Effector CD8-positive, alpha-beta T cell (primary cell): ENCODE results near the gene PGLYRP3.
A peak's percentile ranks its signal among the peaks of the same experiment; 100 is the strongest.

Experiments used
- DNase-seq: peaks from one replicate; lab custom pipeline; 2025; lab: John Stamatoyannopoulos, UW
- total RNA-seq, 4 experiments: gene quantifications; one replicate each; lab custom pipeline; 2026; lab: John Stamatoyannopoulos, UW

Gene PGLYRP3
- total RNA-seq = 0 to 0.09 (median 0) reads per million in 4 experiments

DNA sequence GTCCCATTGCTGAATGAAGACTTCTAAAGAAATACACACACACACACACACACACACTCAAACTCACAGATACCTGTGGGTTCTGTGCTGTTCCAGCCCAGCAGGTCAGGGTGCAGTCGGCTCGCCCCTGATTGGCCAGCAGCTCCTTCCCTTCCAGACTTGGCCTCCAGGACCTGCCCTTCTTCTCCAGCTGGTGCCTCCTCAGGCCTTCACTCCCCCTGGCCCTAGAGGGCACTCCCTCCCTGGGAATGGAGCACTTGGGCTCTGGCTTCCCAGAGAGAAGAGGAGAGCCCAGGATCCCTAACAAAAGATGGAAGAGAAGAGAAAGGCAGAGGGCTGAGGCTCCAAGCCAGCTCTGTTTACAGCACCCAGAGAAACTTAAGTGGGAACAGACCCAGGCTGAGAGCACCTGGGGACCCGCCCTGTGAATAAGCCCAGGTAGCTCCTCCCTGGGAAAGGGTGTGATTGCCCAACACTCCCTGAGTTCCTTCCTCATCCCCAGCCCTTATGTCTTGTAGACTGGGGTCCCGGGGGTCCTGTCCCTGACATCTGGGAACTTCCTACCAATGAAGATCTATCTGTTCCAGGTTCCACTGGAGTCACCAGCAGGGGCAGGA, at the start of gene PGLYRP3:
Gene PGLYRP3 (minus strand): TSS at position 383 of the 617 bp plus-strand sequence. CDS start 2,287 bp downstream, outside the sequence.
- DNase-seq = no peak

DNA sequence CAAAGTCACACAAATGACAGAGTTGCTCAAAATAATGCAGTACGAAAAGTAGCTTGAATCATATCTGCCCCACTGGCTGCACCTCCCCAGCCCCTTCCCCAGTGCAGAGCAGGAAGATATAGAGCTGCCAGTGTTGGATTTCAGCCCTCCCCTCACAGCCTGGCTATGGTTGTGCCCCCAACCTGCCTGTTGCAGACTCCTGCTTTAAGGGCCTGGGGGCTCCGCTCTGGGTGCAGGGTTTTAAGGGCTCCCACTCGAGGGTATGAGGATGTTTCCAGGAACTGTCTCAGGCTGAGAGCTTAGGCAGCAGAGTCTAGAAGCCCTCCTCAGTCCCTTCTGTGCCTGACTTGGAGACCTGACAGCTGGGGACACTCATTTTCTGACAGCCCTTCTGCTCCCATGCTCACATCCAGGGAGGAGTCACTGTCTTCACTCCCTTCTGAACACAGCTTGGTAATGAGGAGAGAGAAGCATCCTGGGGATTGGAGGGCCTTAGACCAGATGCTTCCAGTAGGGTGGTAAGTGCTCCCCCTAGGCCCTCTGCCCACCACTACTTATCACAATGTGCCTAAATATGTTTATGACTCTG, 49.5 kb upstream of the PGLYRP3 start:
- no peak for DNase-seq

GRCh38 chr1:153361480-153362109, 48.8 kb upstream of the PGLYRP3 start:
- no peak for DNase-seq

DNA sequence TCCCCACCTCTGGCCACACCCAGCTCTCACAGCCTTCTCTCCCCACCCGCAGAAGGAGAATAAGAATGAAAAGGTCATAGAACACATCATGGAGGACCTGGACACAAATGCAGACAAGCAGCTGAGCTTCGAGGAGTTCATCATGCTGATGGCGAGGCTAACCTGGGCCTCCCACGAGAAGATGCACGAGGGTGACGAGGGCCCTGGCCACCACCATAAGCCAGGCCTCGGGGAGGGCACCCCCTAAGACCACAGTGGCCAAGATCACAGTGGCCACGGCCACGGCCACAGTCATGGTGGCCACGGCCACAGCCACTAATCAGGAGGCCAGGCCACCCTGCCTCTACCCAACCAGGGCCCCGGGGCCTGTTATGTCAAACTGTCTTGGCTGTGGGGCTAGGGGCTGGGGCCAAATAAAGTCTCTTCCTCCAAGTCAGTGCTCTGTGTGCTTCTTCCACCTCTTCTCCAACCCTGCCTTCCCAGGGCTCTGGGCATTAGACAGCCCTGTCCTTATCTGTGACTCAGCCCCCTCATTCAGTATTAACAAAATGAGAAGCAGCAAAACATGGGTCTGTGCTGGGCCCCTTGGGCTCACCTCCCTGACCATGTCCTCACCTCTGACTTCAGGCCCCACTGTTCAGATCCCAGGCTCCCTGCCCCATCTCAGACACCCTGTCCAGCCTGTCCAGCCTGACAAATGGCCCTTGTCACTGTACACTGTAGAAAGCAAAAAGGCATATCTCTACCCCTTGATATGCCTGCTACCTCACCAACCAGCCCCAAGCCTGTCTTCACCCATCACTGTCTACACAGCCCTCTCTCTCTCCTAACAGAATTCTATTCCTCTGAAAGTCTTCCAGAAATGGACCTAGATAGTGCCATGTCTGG, 48.1 kb upstream of the PGLYRP3 start:
- no peak for DNase-seq

DNA sequence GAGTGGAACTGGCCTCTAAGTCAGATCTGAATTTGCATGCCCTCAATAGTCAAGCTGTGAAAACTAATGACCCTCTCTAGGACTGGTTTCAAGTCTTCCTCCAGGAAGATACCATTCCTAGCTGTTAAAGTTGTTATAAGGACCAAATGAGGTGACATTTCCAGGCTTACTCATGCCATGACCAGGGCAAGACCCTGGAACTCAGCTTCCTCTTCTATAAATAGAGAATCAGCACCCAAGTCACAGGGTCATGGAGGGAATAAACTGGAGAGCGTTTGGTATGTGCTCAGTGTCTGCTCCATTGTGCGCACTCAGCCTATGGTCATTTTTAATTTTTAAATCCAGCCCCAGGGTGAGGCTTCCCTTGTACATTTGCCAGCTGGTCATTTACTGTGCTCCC, 47.4 kb upstream of the PGLYRP3 start:
- no peak for DNase-seq

DNA sequence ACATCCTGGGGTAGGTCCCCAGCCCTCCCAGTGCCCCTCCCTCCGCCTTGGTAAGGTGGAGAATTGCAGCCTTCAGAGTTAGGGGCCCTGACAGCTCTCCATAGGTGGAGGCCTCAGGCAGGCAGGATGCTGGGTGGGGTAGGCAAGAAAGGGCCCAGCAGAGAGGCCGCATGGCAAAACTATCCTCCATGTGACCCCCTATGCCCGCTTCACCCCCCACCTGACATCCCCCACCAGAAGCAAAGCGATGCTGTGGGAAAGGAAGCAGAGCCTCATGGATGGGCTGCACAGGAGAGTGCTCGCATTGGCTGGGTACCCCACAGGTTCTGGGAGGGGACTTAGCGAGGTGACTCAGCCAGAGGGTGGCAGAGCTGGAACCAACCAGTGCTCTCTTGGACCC, 46.5 kb upstream of the PGLYRP3 start:
- no peak for DNase-seq

GRCh38 chr1:153358691-153358975, 45.9 kb upstream of the PGLYRP3 start:
- DNase-seq = no peak

GRCh38 chr1:153357853-153358690, 45.3 kb upstream of the PGLYRP3 start, which contains the start of gene S100A9:
TSS of gene S100A9 (plus strand) at chr1:153357854. CDS start at chr1:153358284, 430 bp downstream.
- no peak for DNase-seq

GRCh38 chr1:153357076-153357852, 44.5 kb upstream of the PGLYRP3 start:
- DNase-seq = no peak

GRCh38 chr1:153356392-153357075, 43.8 kb upstream of the PGLYRP3 start:
- no peak for DNase-seq

DNA sequence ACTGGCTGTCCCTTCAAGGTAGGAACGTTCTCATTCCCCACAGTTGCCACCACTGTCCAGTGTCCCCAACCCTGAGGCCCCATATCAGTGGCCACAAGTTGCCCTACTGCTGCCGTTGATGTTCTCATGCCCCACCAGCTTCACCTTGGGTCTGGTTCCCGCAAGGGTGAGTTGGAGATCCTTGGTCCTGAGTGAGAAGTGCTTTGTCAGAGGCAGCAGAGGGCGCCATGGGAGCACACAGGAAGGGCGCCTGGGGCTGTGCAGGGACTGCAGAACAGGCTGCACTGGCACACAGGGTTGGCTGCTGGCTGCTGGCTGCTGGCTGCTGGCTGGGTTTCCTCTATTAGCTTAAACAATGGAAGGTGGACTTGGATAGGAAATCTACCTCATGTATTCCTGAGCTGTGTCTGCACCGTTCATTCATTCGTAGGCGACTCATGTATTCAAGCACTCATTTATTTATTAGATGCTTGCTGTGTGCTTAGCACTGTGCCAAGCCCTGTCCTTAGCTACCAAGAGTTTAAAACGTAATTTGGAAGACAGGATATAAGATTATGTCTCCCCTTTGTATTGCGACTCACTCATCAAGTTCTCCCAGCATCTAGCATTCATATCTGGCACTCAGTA, 42.8 kb upstream of the PGLYRP3 start:
- no peak for DNase-seq

DNA sequence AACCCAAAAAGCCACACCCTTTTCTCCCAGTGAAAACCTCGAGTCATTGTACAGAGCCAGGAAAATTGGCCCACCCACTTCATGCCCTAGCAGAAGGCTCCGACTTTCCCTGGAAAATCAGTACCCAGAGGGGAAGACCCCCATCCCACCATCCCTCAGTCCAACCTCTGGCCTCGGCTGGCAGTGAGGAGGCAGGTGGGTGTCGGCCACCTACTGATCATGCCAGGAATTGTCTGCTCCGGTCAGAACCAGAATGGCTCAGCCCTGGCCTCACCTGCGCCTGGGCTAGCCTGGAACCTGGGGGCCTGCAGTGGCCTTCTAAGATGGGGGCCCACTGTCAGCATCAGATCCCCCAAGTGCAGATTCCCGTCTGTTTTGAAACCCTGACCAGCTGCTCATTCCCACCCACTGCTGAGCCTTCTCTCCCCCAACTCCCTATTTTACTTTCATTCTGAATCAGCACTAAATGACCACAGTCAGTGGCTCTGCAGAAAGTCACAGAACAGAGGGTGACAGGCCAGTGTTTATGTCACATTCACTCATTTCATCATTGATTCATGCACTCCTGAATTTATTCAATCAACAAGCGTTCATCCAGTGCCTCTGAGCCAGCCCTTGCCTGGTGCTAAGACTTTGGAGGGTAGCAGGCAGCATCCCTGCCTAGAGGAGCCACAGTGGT, 41.9 kb upstream of the PGLYRP3 start:
- no peak for DNase-seq

DNA sequence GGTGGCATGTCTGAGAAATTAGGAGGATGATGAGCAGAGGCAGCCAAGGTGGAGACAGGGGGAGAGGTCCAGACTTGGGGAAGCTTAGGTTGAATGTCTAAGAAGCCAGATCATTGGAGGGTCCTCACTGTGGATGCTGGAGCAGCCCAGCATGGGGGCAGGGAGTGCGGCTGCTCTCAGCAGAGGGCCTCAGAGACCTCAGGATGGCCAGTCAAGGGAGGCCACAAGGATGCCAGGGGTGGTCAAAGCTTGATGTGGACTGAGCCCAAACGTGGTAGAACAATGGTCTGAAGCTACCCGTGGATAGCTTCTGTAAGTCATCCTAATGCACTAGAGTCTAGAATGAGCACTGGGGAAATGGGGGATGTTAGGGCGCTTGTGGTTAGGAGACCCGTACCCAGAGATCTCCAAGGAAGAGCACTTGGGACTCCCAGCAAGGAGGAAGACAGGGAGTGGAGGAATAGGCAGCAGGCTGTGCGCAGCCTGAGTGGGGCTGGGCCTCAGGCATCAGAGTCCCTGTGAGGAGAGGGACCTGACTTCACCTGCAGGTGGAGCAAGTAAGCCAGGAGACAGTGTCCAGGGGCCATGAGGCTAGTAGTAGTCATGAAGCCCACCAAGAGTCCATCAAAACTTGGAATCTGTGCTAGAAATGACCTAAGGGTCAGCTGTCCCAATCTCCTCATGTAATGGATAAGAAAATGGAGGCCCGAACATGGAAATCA, 40.6 kb upstream of the PGLYRP3 start:
- no peak for DNase-seq

- DNase-seq = peak; percentile 48
Observed at GRCh38 chr1:153352523-153352922, 39.8 kb upstream of the PGLYRP3 start.

DNA sequence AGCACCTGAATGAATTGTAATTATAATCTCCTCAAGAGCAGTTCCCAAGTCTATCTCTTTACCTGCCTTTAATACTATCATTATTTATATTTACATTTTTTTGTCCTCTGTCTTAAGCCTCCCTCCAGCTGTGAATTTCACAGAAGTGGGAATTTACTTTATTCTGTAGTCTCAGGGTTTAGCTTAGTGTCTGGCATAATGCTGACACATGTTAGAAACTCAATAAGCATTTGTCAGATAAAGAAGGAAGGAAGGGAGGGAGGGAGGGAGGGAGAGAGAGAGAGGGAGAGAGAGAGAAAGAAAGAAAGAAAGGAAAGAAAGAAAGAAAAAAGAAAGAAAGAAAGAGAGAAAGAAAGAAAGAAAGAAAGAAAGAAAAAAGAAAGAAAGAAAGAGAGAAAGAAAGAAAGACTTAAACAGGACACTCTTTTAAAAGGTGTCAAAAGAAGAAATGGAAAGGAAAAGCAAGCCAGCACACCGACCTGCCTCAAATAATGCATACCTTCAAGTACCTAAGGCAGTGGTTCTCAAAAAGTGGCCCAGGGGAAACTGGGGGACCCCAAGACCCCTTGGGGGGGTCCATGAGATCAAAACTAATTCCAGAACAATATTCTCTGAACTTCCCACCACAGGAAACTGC, 37.7 kb upstream of the PGLYRP3 start:
- no peak for DNase-seq

GRCh38 chr1:153349363-153350320, 36.9 kb upstream of the PGLYRP3 start:
- DNase-seq = no peak
